ENCODE measurements around the gene TNIK. TPM values are rescaled to one million over a fixed set of nuclear protein-coding genes. Genes with fewer than 3 reads are reported as not detected.

The TNIK gene
- total RNA-seq, 1 donor from 2014 or later: 3.0 TPM

DNA sequence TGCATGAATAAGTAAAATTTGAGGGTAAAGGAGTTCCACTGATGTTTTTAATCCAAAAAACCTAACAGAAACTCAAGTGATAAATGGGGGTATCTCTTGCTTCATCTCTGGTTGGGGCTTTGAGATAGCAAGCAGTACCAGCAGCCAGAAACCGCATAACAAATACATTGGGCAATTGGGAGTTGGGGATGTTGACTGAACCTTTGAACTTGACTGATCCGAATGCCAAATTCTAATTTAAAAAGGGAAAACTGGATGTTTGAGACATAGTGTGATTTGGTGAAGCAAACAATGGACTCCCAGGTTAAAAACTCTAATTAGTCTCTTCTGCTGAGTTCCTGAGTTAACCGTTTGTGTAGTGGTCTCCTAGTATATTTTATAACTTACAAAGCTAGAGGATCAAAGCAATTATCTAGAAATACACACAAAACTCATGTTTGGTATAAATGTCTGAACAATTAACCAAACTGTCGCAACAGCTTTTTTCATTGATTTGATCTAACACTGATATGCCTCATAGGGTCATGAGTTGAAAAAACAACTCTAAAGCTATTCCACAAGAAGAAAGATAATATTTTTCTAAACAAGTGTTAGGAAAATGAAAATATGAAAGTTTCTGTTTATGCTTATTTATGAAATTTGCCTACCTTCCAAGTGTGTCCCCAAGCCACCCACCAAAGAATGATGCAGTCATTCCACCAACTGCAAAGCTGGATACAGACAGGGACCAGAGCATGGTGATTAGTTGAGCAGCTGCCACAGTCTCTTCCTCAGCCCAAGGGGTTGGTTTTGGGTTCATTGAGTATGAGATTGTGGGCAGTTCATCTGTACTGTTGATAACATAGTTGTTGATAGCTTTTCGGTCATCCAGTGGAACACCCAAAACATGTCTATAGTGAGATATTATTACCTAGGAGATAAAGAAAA lies 446.1 kb downstream of the TNIK start:
- no peak for ATAC-seq

DNA sequence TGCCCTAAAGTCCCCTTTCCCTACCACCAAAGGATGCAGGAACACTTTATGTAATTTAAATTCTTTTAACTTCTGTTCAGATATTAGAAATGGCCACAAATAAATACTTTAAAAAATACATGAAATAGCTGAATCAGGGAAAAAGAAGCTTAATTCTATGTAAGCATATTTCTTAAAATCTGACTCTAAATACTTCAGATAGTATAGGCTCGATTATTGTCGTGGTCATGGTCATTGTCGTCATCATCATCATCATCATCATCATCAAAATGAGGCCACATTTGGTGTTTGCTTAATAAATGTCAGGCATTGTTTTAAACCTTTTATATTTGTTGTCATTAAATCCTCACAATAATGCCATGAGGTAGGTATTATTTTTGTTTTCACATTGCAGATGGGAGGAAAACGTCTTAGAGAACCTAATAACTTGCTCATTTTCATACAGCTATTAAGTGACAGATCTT lies 448.3 kb downstream of the TNIK start:
- no peak for ATAC-seq

All from esophagus mucosa (tissue), 1 donor.